PC-9 (cell line): ENCODE data around the gene SMAD1. TPM values are rescaled to one million over a fixed set of nuclear protein-coding genes. Genes with fewer than 3 reads are reported as not detected.

ENCODE experiments used
- BruUV-seq: library from RNA; stranded (reverse); fragments of 400-500 nt; replicated peaks from 2 replicates; lab custom pipeline; 2021; lab: Mats Ljungman, UMichigan
- CTCF ChIA-PET: fragments of 300-600 bp; sonication (Branson Sonifier 250); formaldehyde crosslinking; loops from one replicate; lab custom pipeline; 2022; ENCODE audit warnings: antibody characterized with exemption; lab: Charles Lee
- POLR2A ChIA-PET: fragments of 300-600 bp; sonication (Branson Sonifier 250); formaldehyde crosslinking; loops from one replicate; lab custom pipeline; 2022; ENCODE audit warnings: antibody characterized with exemption; ENCODE audit not compliant: unreplicated experiment; lab: Charles Lee
- DNase-seq, 2 experiments: peaks; one replicate each; pipeline versions ENCODE4 v3.0.0 to v3.0.0-alpha.2; 2015 to 2022; ENCODE audit warnings: mixed read lengths in 1 of 2
- H2AFZ ChIP-seq: fragments of 200-600 bp; sonication (generic); 2 replicates; pipeline ENCODE4 v1.8.1; 2017; ENCODE audit warnings: antibody characterized with exemption
- H3F3A ChIP-seq: fragments of 200-600 bp; sonication (generic); 2 replicates; pipeline ENCODE4 v1.8.1; 2017; ENCODE audit warnings: antibody characterized with exemption, mild to moderate bottlenecking, low read depth; ENCODE audit not compliant: insufficient read depth
- H3K27ac ChIP-seq: fragments of 200-600 bp; sonication (generic); 2 replicates; pipeline ENCODE4 v1.6.1; 2016; ENCODE audit warnings: mixed run types
- H3K27me3 ChIP-seq: fragments of 200-600 bp; sonication (generic); 2 replicates; pipeline ENCODE4 v1.6.1; 2016; ENCODE audit warnings: low read depth, mixed run types; ENCODE audit not compliant: insufficient read depth
- H3K36me3 ChIP-seq: fragments of 200-600 bp; sonication (generic); 2 replicates; pipeline ENCODE4 v1.6.1; 2016; ENCODE audit warnings: low read depth, mixed run types
- H3K4me1 ChIP-seq: fragments of 200-600 bp; sonication (generic); replicated peaks from 2 replicates; pipeline ENCODE4 v1.6.1; 2016; ENCODE audit warnings: mixed run types; ENCODE audit not compliant: insufficient read depth
- H3K4me2 ChIP-seq: fragments of 200-600 bp; sonication (generic); 2 replicates; pipeline ENCODE4 v1.6.1; 2017; ENCODE audit warnings: mixed run types
- H3K4me3 ChIP-seq: fragments of 200-600 bp; sonication (generic); 2 replicates; pipeline ENCODE4 v1.6.1; 2016; ENCODE audit warnings: mixed run types
- H3K79me2 ChIP-seq: fragments of 200-600 bp; sonication (generic); 2 replicates; pipeline ENCODE4 v1.6.1; 2017; ENCODE audit warnings: low read depth, mixed run types
- H3K9me2 ChIP-seq: fragments of 200-600 bp; sonication (generic); 2 replicates; pipeline ENCODE4 v1.8.1; 2017; ENCODE audit warnings: mild to moderate bottlenecking; ENCODE audit not compliant: insufficient read depth
- H3K9me3 ChIP-seq: fragments of 200-600 bp; sonication (generic); 2 replicates; pipeline ENCODE4 v1.8.1; 2016; ENCODE audit warnings: low read depth; ENCODE audit not compliant: insufficient read depth
- H4K20me1 ChIP-seq: fragments of 200-600 bp; sonication (generic); 2 replicates; pipeline ENCODE4 v1.8.1; 2017; ENCODE audit not compliant: insufficient read depth
- CTCF ChIP-seq: fragments of 200-600 bp; sonication (generic); conservative IDR thresholded peaks from 2 replicates; pipeline ENCODE4 v1.6.1; 2017; ENCODE audit warnings: mixed run types, antibody characterized with exemption, mild to moderate bottlenecking, moderate library complexity
- EZH2 ChIP-seq: fragments of 200-600 bp; sonication (generic); IDR thresholded peaks from 2 replicates; pipeline ENCODE4 v1.8.0; 2017; ENCODE audit warnings: antibody characterized with exemption, low read depth
- intact Hi-C: fragments of 100-400 bp; cut with micrococcal nuclease; formaldehyde crosslinking; loops from one replicate; pipeline ENCODE4 v1.10.0; 2022; ENCODE audit not compliant: unreplicated experiment
- total RNA-seq: library from RNA; stranded (reverse); gene quantifications from 2 replicates; pipeline ENCODE4 v1.2.3, GENCODE V29; 2021

Gene SMAD1
- total RNA-seq, 1 experiment from 2014 or later, result 15.1 TPM

GRCh38 chr4:145438298-145438697 lies 43.4 kb upstream of the SMAD1 start:
- BruUV-seq, result no TSS peak
- Histone ChIP-seq H2AFZ (no peak overlapping the region), H3K4me2 (no peak overlapping the region), H3K27ac (no peak overlapping the region), H3F3A (no peaks in the 10 kb centered on the region), H4K20me1 (no peaks in the 10 kb centered on the region), H3K36me3 (no peaks in the 10 kb centered on the region), H3K9me2 (no peaks in the 10 kb centered on the region), H3K4me1 (peaks cover 9% of the 10 kb centered on the region; the same call in 1 of the 2 replicates), H3K4me3 (no peak overlapping the region), H3K79me2 (no peaks in the 10 kb centered on the region), H3K9me3 (no peaks in the 10 kb centered on the region), H3K27me3 (no peaks in the 10 kb centered on the region)
- TF ChIP-seq EZH2, result no peak
- TF ChIP-seq CTCF, result no peak
- intact Hi-C loops, result no loop called here
- ChIA-PET CTCF (no interaction called here), POLR2A (no interaction called here)
- no peak for DNase-seq

GRCh38 chr4:145440292-145441007 lies 41.2 kb upstream of the SMAD1 start:
- no TSS peak for BruUV-seq
- Histone ChIP-seq H3K9me2 (no peaks in the 10 kb centered on the region), H4K20me1 (no peaks in the 10 kb centered on the region), H3K79me2 (no peaks in the 10 kb centered on the region), H3K9me3 (no peaks in the 10 kb centered on the region), H3K4me1 (peaks cover 7% of the 10 kb centered on the region; the same call in 1 of the 2 replicates), H3K4me2 (no peak overlapping the region), H3K4me3 (no peak overlapping the region), H3K27ac (no peak overlapping the region), H3K27me3 (no peaks in the 10 kb centered on the region), H3K36me3 (no peaks in the 10 kb centered on the region), H3F3A (no peaks in the 10 kb centered on the region), H2AFZ (no peak overlapping the region)
- TF ChIP-seq EZH2, result no peak
- TF ChIP-seq CTCF, result no peak
- CTCF ChIA-PET, result no interaction called here
- DNase-seq, result no peak
- POLR2A ChIA-PET, result no interaction called here
- intact Hi-C loops, result no loop called here

GRCh38 chr4:145446184-145446583 lies 35.5 kb upstream of the SMAD1 start:
- H3K4me2 ChIP-seq, result no peak overlapping the region
- ChIA-PET POLR2A (no interaction called here), CTCF (no interaction called here)
- H3F3A ChIP-seq, result no peaks in the 10 kb centered on the region
- no peak overlapping the region for H2AFZ ChIP-seq
- H3K9me3 ChIP-seq, result no peaks in the 10 kb centered on the region
- DNase-seq, result no peak
- H3K27ac ChIP-seq, result no peak overlapping the region
- no peaks in the 10 kb centered on the region for H4K20me1 ChIP-seq
- no peaks in the 10 kb centered on the region for H3K79me2 ChIP-seq
- no peaks in the 10 kb centered on the region for H3K4me1 ChIP-seq
- H3K9me2 ChIP-seq, result no peaks in the 10 kb centered on the region
- intact Hi-C loops, result no loop called here
- TF ChIP-seq CTCF (no peak), EZH2 (no peak)
- no peaks in the 10 kb centered on the region for H3K27me3 ChIP-seq
- H3K36me3 ChIP-seq, result no peaks in the 10 kb centered on the region
- BruUV-seq, result no TSS peak
- no peak overlapping the region for H3K4me3 ChIP-seq
